Fibroblast of lung (primary cell): Measurements from ENCODE around the gene DTX4.

ENCODE experiments used
- CTCF ChIP-seq, 2 donors: IDR thresholded peaks in 1 of 2; conservative IDR thresholded peaks in 1 of 2; 1 replicate in 1 of 2; 2 replicates in 1 of 2; pipeline ENCODE4 v1.5.1; 2011 to 2012; ENCODE audit warnings: low read length in 2 of 2, control low read depth in 1 of 2, inconsistent platforms in 1 of 2, low read depth in 1 of 2, mild to moderate bottlenecking in 1 of 2
- EZH2 ChIP-seq: IDR thresholded peaks from 2 replicates; pipeline ENCODE4 v1.5.1; 2012; ENCODE audit warnings: low read length, control low read depth, mild to moderate bottlenecking; ENCODE audit errors: missing control alignments

DNA sequence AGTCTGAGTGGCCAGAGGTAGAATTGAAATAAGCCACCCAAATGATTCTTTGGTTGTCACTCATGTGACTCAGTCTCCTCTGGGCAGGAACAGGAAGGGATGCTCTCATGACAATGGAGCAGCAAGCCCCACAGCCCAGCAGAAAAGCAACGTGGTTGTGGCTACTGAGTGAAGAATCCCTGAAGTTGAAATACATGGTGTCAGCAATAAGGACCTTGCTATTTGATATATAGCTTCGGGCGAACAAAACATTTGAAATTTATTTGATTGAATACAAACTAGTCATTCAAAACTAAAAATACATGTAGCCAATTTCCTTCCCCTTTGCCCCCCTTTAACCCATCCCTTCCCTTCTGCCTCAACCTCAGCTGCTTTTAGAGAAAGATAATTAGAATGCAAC, 14.5 kb upstream of the DTX4 start:
- TF ChIP-seq CTCF (conservative IDR thresholded peaks at IDR 0.05 in 1 of 2, IDR thresholded peaks at IDR 0.05 in 1 of 2; ENCODE audit: low read depth in 1 of 2, low read length in 2 of 2) (no peak), EZH2 (no peak)
